ACC112 (cell line): ENCODE measurements around the gene MOB3B.

Experiments used
- H2AFZ ChIP-seq: fragments of 200-600 bp; sonication (generic); one replicate; pipeline ENCODE4 v1.6.0; 2017; ENCODE audit warnings: antibody characterized with exemption, low read length; ENCODE audit not compliant: unreplicated experiment
- H3K27ac ChIP-seq: fragments of 200-600 bp; sonication (generic); 2 replicates; pipeline ENCODE4 v1.5.1; 2014; ENCODE audit warnings: low read depth, mild to moderate bottlenecking, antibody characterized with exemption, low read length, moderate library complexity
- H3K27me3 ChIP-seq: fragments of 200-600 bp; sonication (generic); 2 replicates; pipeline ENCODE4 v1.6.1; 2014; ENCODE audit warnings: mild to moderate bottlenecking, antibody characterized with exemption, low read length, moderate library complexity, mixed read lengths; ENCODE audit not compliant: insufficient read depth
- H3K36me3 ChIP-seq: fragments of 200-600 bp; sonication (generic); 2 replicates; pipeline ENCODE4 v1.6.1; 2016; ENCODE audit warnings: mild to moderate bottlenecking, antibody characterized with exemption, low read length, moderate library complexity, mixed read lengths; ENCODE audit not compliant: insufficient read depth
- H3K4me1 ChIP-seq: fragments of 200-600 bp; sonication (generic); one replicate; pipeline ENCODE4 v1.6.1; 2016; ENCODE audit warnings: low read length, mixed read lengths; ENCODE audit not compliant: insufficient read depth, unreplicated experiment, control insufficient read depth
- H3K4me3 ChIP-seq: fragments of 200-600 bp; sonication (generic); 2 replicates; pipeline ENCODE4 v1.5.1; 2014; ENCODE audit warnings: mild to moderate bottlenecking, low read depth, low read length
- H3K79me2 ChIP-seq: fragments of 200-600 bp; sonication (generic); one replicate; pipeline ENCODE4 v1.6.0; 2016; ENCODE audit warnings: low read length; ENCODE audit not compliant: control insufficient read depth, unreplicated experiment, insufficient read depth

MOB3B gene

DNA sequence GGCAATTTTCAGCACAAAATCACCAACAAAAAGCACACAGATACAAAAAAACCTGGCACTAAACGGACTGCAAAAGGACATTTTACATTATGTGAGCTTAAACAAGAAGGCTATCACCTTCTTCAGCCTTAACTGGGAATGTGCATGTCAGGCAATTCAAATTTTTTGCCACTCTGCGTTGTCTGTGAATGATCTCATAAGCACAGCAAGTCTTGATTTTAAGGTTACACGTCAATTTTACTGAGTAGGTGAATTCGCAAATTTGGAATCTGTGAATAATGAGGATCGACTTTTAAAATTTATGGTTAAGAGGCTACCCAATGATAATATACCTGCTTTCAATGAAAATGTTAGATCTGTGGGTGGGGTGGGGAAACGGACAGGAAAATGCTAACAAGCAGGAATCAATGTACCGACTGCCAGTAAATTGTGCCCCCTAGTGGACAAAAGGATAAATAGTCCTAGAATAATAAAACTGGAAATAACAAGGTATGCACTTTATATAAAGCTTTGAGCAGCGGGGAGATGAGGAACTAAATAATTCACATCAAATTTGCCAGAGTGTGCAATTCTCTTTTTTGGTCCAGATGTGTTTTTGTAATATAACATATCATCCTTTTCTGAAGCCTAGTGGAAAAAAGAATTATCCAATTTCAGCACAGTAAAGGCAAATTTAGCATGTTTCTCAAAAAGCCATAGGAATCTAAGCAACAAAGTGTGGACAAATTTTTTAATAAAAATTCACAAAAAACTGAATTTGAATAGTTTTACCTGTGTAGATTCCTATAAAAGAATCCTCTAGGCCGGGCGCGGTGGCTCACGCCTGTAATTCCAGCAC lies 253.2 kb downstream of the MOB3B start:
- H2AFZ ChIP-seq, result peak overlapping the region; percentile 98
- H3K27me3 ChIP-seq, result peaks cover 5% of the 10 kb centered on the region

More for the DNA sequence above, 253.2 kb downstream of the MOB3B start:
- peaks cover 8% of the 10 kb centered on the region for H3K4me1 ChIP-seq
- H3K27ac ChIP-seq, result no peak overlapping the region
- H3K36me3 ChIP-seq, result no peaks in the 10 kb centered on the region
- H3K4me3 ChIP-seq, result peak overlapping the region; percentile 64
- H3K79me2 ChIP-seq, result no peaks in the 10 kb centered on the region
